Thymus (tissue), 11 donors: ENCODE measurements around the gene POU3F1. TPM values are rescaled to one million over a fixed set of nuclear protein-coding genes. Genes with fewer than 3 reads are reported as not detected.

Experiments used
- DNase-seq, 9 donors: peaks; one replicate each; pipeline ENCODE4 v3.0.0-alpha.2; 2013; ENCODE audit warnings: low spot score in 9 of 9, low read depth in 6 of 9, missing footprints in 1 of 9
- H3K27ac ChIP-seq, 2 donors: one replicate each; pipeline ENCODE4 v1.5.1; 2013; ENCODE audit warnings: control low read depth in 1 of 2, low read depth in 1 of 2, low read length in 1 of 2, mild to moderate bottlenecking in 1 of 2, moderate library complexity in 1 of 2
- H3K27me3 ChIP-seq, 2 donors: one replicate each; pipeline ENCODE4 v1.5.1; 2013; ENCODE audit warnings: low read length in 1 of 2; ENCODE audit not compliant: control insufficient read depth in 2 of 2, insufficient read depth in 1 of 2
- H3K36me3 ChIP-seq, 2 donors: one replicate each; pipeline ENCODE4 v1.5.1; 2013; ENCODE audit warnings: low read length in 1 of 2, mild to moderate bottlenecking in 1 of 2, moderate library complexity in 1 of 2; ENCODE audit not compliant: control insufficient read depth in 2 of 2, insufficient read depth in 2 of 2
- H3K4me1 ChIP-seq, 2 donors: one replicate each; pipeline ENCODE4 v1.5.1; 2013; ENCODE audit warnings: low read length in 2 of 2; ENCODE audit not compliant: control insufficient read depth in 2 of 2, insufficient read depth in 2 of 2
- H3K4me3 ChIP-seq, 2 donors: one replicate each; pipeline ENCODE4 v1.5.1; 2013; ENCODE audit warnings: low read length in 2 of 2, control low read depth in 1 of 2, mild to moderate bottlenecking in 1 of 2
- H3K9me3 ChIP-seq, 2 donors: one replicate each; pipeline ENCODE4 v1.5.1; 2013; ENCODE audit warnings: low read length in 1 of 2, mild to moderate bottlenecking in 1 of 2; ENCODE audit not compliant: control insufficient read depth in 2 of 2, insufficient read depth in 1 of 2
- WGBS: extraction: QIAGEN DNeasy Blood & Tissue Kit; methylation state at CpG from one replicate; pipeline ENCODE4 v1.1.7; 2013; 5-methylcytosine and 5-hydroxymethylcytosine counted together
- polyA plus RNA-seq: library from polyadenylated mRNA; stranded (reverse); fragments of 200-250 nt; gene quantifications from one replicate; pipeline ENCODE4 v1.2.3, GENCODE V29; 2013
- total RNA-seq: library from RNA; stranded (reverse); fragments of 120-200 nt; gene quantifications from one replicate; pipeline ENCODE4 v1.2.4, GENCODE V29; 2013
- donor health status: healthy.

POU3F1 gene
- total and polyA plus RNA-seq, 2 donors = 0.09 to 0.30 TPM

DNA sequence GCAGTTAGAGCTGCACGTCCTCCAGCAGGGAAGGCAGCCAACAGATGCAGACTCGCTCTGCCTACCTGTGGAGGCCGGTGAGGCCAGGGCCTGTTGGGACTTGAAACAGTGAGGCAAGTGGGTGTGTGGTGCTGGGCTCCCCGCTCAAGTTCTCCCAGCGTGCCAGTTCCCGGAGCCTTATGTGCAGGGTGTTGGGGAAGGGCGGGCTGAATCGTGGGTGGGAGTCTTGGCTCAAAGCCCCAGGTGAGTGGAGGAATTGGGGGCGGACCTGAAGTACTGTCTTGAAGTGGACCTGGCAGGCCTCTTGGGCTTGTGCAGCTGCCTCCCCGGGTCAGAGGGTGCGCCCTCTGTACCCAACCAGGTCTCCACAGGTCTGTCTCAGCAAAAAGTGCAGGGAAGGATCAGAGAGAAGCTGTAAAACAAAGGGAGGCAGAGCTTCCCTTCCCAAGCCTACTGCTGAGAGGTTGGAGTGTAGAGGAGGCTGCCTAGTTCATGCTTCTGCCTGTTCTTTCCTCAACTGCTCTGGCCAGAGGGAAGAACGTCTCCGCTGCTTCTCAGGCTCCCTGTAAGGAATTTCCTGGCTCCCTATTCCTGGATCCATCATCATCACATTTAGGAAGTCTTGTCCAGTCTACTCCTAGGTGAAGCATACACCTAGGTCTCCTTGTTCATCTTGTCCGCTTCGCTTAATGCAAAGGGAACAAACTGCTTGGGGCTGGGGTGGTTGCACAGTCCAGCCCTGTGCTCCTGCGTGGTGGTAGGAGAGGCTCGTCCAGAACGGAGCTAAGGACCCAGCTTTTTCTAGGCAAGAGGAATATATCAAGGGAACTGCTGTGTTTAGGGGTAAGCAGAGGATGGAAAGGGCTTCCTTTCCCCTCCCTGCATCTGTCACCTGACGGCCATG is 19.1 kb downstream of the POU3F1 start:
- 91% methylated on average over 19 of the region's 19 CpGs for WGBS
- no peak for DNase-seq
- Histone ChIP-seq H3K27ac (peak overlapping the region in 1 of 2 donors; percentile 24), H3K27me3 (peaks cover 0 to 12% of the 10 kb centered on the region in 2 donors), H3K4me3 (no peak overlapping the region), H3K4me1 (peaks cover 0 to 21% of the 10 kb centered on the region in 2 donors), H3K9me3 (no peaks in the 10 kb centered on the region), H3K36me3 (peaks cover 22 to 28% of the 10 kb centered on the region in 2 donors)

DNA sequence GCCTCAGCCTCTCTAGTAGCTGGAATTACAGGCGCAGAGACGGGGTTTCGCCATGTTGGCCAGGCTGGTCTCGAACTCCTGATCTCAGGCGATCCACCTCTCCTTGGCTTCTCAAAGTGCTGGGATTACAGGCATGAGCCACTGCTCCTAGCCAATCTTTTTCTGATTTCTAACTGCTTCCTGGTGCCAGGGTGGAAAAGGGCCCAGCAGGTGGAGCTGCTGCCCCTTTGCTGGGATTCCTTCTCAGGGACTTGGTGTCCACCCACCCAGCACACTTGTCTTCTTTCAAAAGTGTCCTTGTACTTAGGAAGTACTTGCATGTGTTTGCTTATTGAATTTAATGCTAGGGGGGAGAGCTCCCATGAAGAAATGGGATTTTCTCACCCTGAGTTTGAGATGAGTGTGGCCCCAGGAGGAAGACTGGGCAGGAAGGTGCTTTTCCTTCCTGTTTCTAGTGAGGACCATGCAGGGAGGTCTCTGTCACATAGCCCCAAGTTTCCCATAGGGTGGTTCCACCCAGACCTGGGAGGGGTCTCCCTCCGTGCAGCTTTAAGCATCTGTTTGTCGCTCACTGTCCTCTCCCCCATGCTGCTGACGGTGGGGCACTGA is 19.9 kb downstream of the POU3F1 start:
- DNase-seq = no peak
- H3K4me3 ChIP-seq = no peak overlapping the region
- H3K4me1 ChIP-seq = peaks cover 0 to 21% of the 10 kb centered on the region in 2 donors
- H3K27me3 ChIP-seq = peaks cover 0 to 12% of the 10 kb centered on the region in 2 donors
- H3K36me3 ChIP-seq = peaks cover 28 to 35% of the 10 kb centered on the region in 2 donors
- no peak overlapping the region for H3K27ac ChIP-seq
- H3K9me3 ChIP-seq = no peaks in the 10 kb centered on the region
- 87% methylated on average over 8 of the region's 8 CpGs for WGBS

DNA sequence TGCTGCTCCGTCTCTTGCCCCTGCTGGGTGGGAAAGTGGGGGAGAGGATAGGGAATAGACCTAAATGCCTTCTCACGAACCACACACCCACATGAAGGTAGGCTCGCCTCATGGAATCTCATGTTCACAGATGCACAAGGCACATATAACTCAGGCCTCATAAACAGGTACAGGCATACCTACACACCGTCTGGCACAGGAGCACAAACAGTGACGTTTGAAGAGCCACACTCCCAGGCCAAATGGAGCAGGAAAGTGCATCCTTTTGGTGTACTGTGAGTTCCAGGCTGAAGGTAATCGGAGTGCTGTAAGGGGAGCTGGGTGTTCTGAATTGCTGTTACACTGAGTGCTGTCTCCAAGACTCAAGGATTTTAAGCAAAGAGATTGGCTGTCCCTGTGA is 20.9 kb downstream of the POU3F1 start:
- Histone ChIP-seq H3K9me3 (no peaks in the 10 kb centered on the region), H3K27ac (no peak overlapping the region), H3K4me3 (no peak overlapping the region), H3K27me3 (peaks cover 0 to 12% of the 10 kb centered on the region in 2 donors), H3K36me3 (peaks cover 32 to 41% of the 10 kb centered on the region in 2 donors), H3K4me1 (peaks cover 0 to 18% of the 10 kb centered on the region in 2 donors)
- no peak for DNase-seq
- 96% methylated on average over 6 of the region's 6 CpGs for WGBS

DNA sequence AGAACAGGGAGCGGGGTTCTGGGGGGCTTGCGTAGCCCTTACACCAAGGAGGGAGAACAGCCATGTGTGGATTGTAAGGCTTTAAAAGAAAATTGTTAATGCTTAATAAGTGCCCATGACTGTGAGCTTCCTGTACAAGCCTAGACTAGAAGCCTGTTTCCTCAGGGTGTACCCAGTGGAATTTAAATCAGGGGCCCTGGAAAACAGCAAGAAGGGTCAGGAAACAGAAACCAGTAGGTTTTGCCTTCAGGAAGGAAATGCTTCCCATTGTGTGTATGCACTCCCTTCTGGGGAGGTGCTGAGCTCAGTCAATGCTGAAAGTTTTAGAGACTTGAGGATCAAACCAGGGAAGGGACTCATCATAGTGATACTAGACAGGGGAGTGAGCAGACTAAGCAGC is 21.4 kb downstream of the POU3F1 start:
- Histone ChIP-seq H3K36me3 (peaks cover 33 to 45% of the 10 kb centered on the region in 2 donors), H3K4me3 (no peak overlapping the region), H3K27me3 (peaks cover 0 to 10% of the 10 kb centered on the region in 2 donors), H3K27ac (no peak overlapping the region), H3K4me1 (peaks cover 0 to 14% of the 10 kb centered on the region in 2 donors), H3K9me3 (no peaks in the 10 kb centered on the region)
- 97% methylated on average over 2 of the region's 2 CpGs for WGBS
- DNase-seq = no peak

GRCh38 chr1:38022810-38023209 is 23.8 kb downstream of the POU3F1 start:
- Histone ChIP-seq H3K27me3 (no peaks in the 10 kb centered on the region), H3K36me3 (peaks cover 48 to 68% of the 10 kb centered on the region in 2 donors), H3K4me1 (no peaks in the 10 kb centered on the region), H3K4me3 (no peak overlapping the region), H3K9me3 (no peaks in the 10 kb centered on the region), H3K27ac (no peak overlapping the region)
- WGBS = 96% methylated on average over 3 of the region's 3 CpGs
- DNase-seq = no peak

GRCh38 chr1:38021969-38022368 is 24.6 kb downstream of the POU3F1 start:
- Histone ChIP-seq H3K27me3 (no peaks in the 10 kb centered on the region), H3K4me3 (no peak overlapping the region), H3K27ac (no peak overlapping the region), H3K4me1 (no peaks in the 10 kb centered on the region), H3K9me3 (no peaks in the 10 kb centered on the region), H3K36me3 (peaks cover 51 to 77% of the 10 kb centered on the region in 2 donors)
- WGBS = 97% methylated on average over 5 of the region's 5 CpGs
- no peak for DNase-seq

DNA sequence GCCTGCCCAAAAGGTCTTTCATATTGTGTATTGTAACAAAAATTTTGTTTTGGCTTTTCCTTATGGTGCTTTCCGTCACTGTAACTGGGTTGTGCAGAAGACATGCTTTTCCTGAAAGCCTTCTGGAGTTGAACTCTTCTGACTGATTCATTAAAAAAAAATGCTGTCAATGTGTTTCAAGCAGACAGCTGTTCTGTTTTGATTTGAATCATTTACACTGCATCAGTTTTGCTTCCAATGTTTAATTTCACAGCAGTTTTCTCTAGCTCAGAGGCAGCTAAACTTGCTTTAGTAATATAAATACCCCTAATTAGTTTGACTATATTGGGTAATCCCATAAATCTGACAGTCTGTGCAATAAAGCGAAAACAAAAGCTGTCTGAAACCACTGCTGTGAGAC is 26.2 kb downstream of the POU3F1 start:
- no peak for DNase-seq
- H3K36me3 ChIP-seq = peaks cover 51 to 76% of the 10 kb centered on the region in 2 donors
- no peaks in the 10 kb centered on the region for H3K27me3 ChIP-seq
- 97% methylated on average over 2 of the region's 2 CpGs for WGBS
- H3K4me1 ChIP-seq = no peaks in the 10 kb centered on the region
- H3K9me3 ChIP-seq = no peaks in the 10 kb centered on the region
- no peak overlapping the region for H3K27ac ChIP-seq
- no peak overlapping the region for H3K4me3 ChIP-seq

- H3K4me1 ChIP-seq = peaks cover 3% of the 10 kb centered on the region in 2 donors
- 80% methylated on average over 6 of the region's 6 CpGs for WGBS
- H3K4me3 ChIP-seq = no peak overlapping the region
- DNase-seq = peak in 1 of 9 donors; percentile 61
- H3K27ac ChIP-seq = no peak overlapping the region
- no peaks in the 10 kb centered on the region for H3K9me3 ChIP-seq
- H3K36me3 ChIP-seq = peaks cover 47 to 71% of the 10 kb centered on the region in 2 donors
- H3K27me3 ChIP-seq = no peaks in the 10 kb centered on the region
Measured at GRCh38 chr1:38018864-38019343, 27.7 kb downstream of the POU3F1 start.
